ENCODE data around the gene PTPRR. TPM values are rescaled to one million over a fixed set of nuclear protein-coding genes. Genes with fewer than 3 reads are reported as not detected.

The PTPRR gene
- total and polyA plus RNA-seq, 2 of the 13 experiments (the other 11 are each of a cell fraction or from before 2014, with no cell fraction given): not detected

DNA sequence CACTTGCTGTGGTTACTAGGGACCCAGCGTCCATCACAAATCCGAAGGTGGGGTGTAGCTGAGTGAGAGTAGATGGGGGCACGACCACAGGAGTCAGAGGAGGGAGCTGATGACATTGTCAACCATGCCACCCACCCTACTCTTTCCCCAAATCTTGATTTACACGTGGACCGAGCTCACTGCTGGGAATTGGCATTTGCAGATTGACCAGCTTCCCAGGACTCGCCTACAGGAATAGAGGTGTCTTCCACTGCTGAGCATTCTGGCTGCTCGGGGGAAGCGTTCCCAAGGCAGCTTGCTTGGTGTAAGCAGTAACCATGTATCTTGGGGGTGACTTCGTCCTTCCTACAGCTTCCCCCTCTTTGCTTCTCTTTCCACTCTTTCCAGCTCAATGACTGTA is 353 bp upstream of the PTPRR start:
- peak overlapping the region; percentile 42; the same call in 1 of the 2 replicates for H3K4me2 ChIP-seq (ENCODE audit: low read depth, low read length)
- BruUV-seq (replicated peaks): no TSS peak
- H3K4me1 ChIP-seq (ENCODE audit: insufficient read depth, low read length): no peaks in the 10 kb centered on the region
- peaks cover 0 to 7% of the 10 kb centered on the region in 2 experiments; a peak in 1 of 5 replicates for H3K27me3 ChIP-seq (ENCODE audit: control insufficient read depth in 1 of 2, insufficient read depth in 2 of 2, low read length in 2 of 2)
- ATAC-seq (peak; percentile 46), DNase-seq (ENCODE audit: low spot score) (no peak), FAIRE-seq (no peak)
- H2AFZ ChIP-seq (ENCODE audit: low read length): no peak overlapping the region
- H3K27ac ChIP-seq (ENCODE audit: extremely low read length, insufficient read depth, low read length): no peak overlapping the region
- no peaks in the 10 kb centered on the region for H3K36me3 ChIP-seq (replicated peaks in 1 of 2; ENCODE audit: control insufficient read depth in 1 of 2, insufficient read depth in 2 of 2, low read length in 2 of 2)
- ChIA-PET CTCF (ENCODE audit: low intra/inter-chr PET ratio, low total read pairs) (no interaction called here), POLR2A (no interaction called here)
- TF ChIP-seq ZNF460 (CRISPR knock-in tag; IDR thresholded peaks at IDR 0.05; ENCODE audit: borderline replicate concordance): no peak
- TF ChIP-seq SETDB1 (CRISPR knock-in tag; IDR thresholded peaks at IDR 0.05; ENCODE audit: borderline replicate concordance): no peak
- TF ChIP-seq STAG1 (CRISPR knock-in tag; IDR thresholded peaks at IDR 0.05): no peak
- TF ChIP-seq ZNF83 (CRISPR knock-in tag; IDR thresholded peaks at IDR 0.05; ENCODE audit: borderline replicate concordance): no peak
- TF ChIP-seq AGO1 (IDR thresholded peaks at IDR 0.05; ENCODE audit: low read depth, low read length, poor library complexity, severe bottlenecking): no peak
- TF ChIP-seq ZNF44 (CRISPR knock-in tag; IDR thresholded peaks at IDR 0.05): no peak
- TF ChIP-seq DR1 (CRISPR knock-in tag; IDR thresholded peaks at IDR 0.05): no peak
- no peak for TF ChIP-seq ZNF543 (CRISPR knock-in tag; IDR thresholded peaks at IDR 0.05)
- TF ChIP-seq HNRNPH1 (optimal IDR thresholded peaks at IDR 0.05; ENCODE audit: low read depth, low read length): no peak
- no peak for TF ChIP-seq ZNF121 (CRISPR knock-in tag; IDR thresholded peaks at IDR 0.05)
- no peak for TF ChIP-seq RBFOX2 (IDR thresholded peaks at IDR 0.05; ENCODE audit: low read depth, low read length)
- TF ChIP-seq, protein P1, sequence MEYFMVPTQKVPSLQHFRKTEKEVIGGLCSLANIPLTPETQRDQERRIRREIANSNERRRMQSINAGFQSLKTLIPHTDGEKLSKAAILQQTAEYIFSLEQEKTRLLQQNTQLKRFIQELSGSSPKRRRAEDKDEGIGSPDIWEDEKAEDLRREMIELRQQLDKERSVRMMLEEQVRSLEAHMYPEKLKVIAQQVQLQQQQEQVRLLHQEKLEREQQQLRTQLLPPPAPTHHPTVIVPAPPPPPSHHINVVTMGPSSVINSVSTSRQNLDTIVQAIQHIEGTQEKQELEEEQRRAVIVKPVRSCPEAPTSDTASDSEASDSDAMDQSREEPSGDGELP (IDR thresholded peaks at IDR 0.05; ENCODE audit: borderline replicate concordance, low read depth): no peak
- TF ChIP-seq, protein P2, sequence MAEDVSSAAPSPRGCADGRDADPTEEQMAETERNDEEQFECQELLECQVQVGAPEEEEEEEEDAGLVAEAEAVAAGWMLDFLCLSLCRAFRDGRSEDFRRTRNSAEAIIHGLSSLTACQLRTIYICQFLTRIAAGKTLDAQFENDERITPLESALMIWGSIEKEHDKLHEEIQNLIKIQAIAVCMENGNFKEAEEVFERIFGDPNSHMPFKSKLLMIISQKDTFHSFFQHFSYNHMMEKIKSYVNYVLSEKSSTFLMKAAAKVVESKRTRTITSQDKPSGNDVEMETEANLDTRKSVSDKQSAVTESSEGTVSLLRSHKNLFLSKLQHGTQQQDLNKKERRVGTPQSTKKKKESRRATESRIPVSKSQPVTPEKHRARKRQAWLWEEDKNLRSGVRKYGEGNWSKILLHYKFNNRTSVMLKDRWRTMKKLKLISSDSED (CRISPR knock-in tag; IDR thresholded peaks at IDR 0.05): no peak
- no peak for TF ChIP-seq NCOA5 (CRISPR knock-in tag; IDR thresholded peaks at IDR 0.05)
- TF ChIP-seq NONO (IDR thresholded peaks at IDR 0.05): no peak
- TF ChIP-seq NONO (CRISPR knock-in tag; conservative IDR thresholded peaks at IDR 0.05): no peak
- TF ChIP-seq, protein P3, sequence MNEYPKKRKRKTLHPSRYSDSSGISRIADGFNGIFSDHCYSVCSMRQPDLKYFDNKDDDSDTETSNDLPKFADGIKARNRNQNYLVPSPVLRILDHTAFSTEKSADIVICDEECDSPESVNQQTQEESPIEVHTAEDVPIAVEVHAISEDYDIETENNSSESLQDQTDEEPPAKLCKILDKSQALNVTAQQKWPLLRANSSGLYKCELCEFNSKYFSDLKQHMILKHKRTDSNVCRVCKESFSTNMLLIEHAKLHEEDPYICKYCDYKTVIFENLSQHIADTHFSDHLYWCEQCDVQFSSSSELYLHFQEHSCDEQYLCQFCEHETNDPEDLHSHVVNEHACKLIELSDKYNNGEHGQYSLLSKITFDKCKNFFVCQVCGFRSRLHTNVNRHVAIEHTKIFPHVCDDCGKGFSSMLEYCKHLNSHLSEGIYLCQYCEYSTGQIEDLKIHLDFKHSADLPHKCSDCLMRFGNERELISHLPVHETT (CRISPR knock-in tag; conservative IDR thresholded peaks at IDR 0.05): no peak
- no peak for TF ChIP-seq NR2F1 (CRISPR knock-in tag; IDR thresholded peaks at IDR 0.05)
- TF ChIP-seq KLF9 (CRISPR knock-in tag; IDR thresholded peaks at IDR 0.05; ENCODE audit: low read depth): no peak
- no peak for TF ChIP-seq TCF12 (IDR thresholded peaks at IDR 0.05)
- TF ChIP-seq TCF12 (CRISPR knock-in tag; IDR thresholded peaks at IDR 0.05): no peak
- no peaks in the 10 kb centered on the region for H3K79me2 ChIP-seq (ENCODE audit: insufficient read depth, low read length)
- intact Hi-C loops (cut with micrococcal nuclease; ENCODE audit: unreplicated experiment): no loop called here
- no peak overlapping the region for H3K9ac ChIP-seq (ENCODE audit: insufficient read depth, low read depth, low read length)
- no peaks in the 10 kb centered on the region for H4K20me1 ChIP-seq (ENCODE audit: insufficient read depth, low read length)
- no peak overlapping the region for H3K4me3 ChIP-seq (replicated peaks in 1 of 3; ENCODE audit: insufficient read depth in 1 of 3, low read depth in 2 of 3, low read length in 3 of 3)
- no peaks in the 10 kb centered on the region for H3K9me3 ChIP-seq (ENCODE audit: low read length)
- 15% methylated on average over 5 of the region's 9 CpGs for WGBS (ENCODE audit: low lambda C conversion rate)
- in situ Hi-C loops (cut with HindIII; ENCODE audit: extremely low pct_ligation_motif_present, low pct_unique_long_range_greater_than_20kb): no loop called here

All from HepG2 (cell line).